Neural crest cell (in vitro differentiated cells): ENCODE results near the gene NSUN2. TPM values are rescaled to one million over a fixed set of nuclear protein-coding genes. Genes with fewer than 3 reads are reported as not detected.
A peak's percentile ranks its signal among the peaks of the same experiment; 100 is the strongest.

Source experiments
- DNase-seq: peaks from one replicate; pipeline ENCODE4 v3.0.0; 2021; ENCODE audit warnings: low read depth, mixed read lengths, low spot score
- H3K27ac Mint-ChIP-seq: one replicate; pipeline ENCODE4 v1.8.0; 2021; ENCODE audit warnings: mild to moderate bottlenecking, mixed read lengths; ENCODE audit not compliant: unreplicated experiment
- H3K27me3 Mint-ChIP-seq: 2 replicates; pipeline ENCODE4 v1.8.0; 2021; ENCODE audit warnings: low read depth, mild to moderate bottlenecking, mixed read lengths
- H3K36me3 Mint-ChIP-seq: 2 replicates; pipeline ENCODE4 v1.8.0; 2021; ENCODE audit warnings: low read depth, mild to moderate bottlenecking, mixed read lengths
- H3K4me1 Mint-ChIP-seq: 2 replicates; pipeline ENCODE4 v1.8.0; 2021; ENCODE audit warnings: mixed read lengths
- H3K4me3 Mint-ChIP-seq: one replicate; pipeline ENCODE4 v1.8.0; 2021; ENCODE audit warnings: mild to moderate bottlenecking, mixed read lengths
- H3K9me3 Mint-ChIP-seq: 2 replicates; pipeline ENCODE4 v1.8.0; 2021; ENCODE audit warnings: mixed read lengths
- CTCF ChIP-seq: fragments of 200-600 bp; sonication (generic); conservative IDR thresholded peaks from 2 replicates; pipeline ENCODE4 v1.5.0; 2021; ENCODE audit warnings: antibody characterized with exemption, mild to moderate bottlenecking
- total RNA-seq: library from RNA; stranded (reverse); gene quantifications from 2 replicates; pipeline ENCODE4 v1.2.1, GENCODE V29; 2021

The NSUN2 gene
- total RNA-seq, 1 donor from 2014 or later: 76.9 TPM

GRCh38 chr5:6556089-6556801 is 76.6 kb downstream of the NSUN2 start:
- Mint-ChIP-seq H3K9me3 (peaks cover 3% of the 10 kb centered on the region), H3K27ac (peak overlapping the region; percentile 59), H3K4me1 (no peaks in the 10 kb centered on the region), H3K27me3 (peaks cover 15% of the 10 kb centered on the region), H3K4me3 (no peak overlapping the region), H3K36me3 (peaks cover 5% of the 10 kb centered on the region)
- no peak for DNase-seq
- TF ChIP-seq CTCF: no peak

GRCh38 chr5:6554812-6555211 is 78.0 kb downstream of the NSUN2 start:
- H3K27me3 Mint-ChIP-seq: peaks cover 8% of the 10 kb centered on the region
- no peak overlapping the region for H3K27ac Mint-ChIP-seq
- H3K9me3 Mint-ChIP-seq: peaks cover 3% of the 10 kb centered on the region
- H3K36me3 Mint-ChIP-seq: peaks cover 5% of the 10 kb centered on the region
- no peak for TF ChIP-seq CTCF
- H3K4me3 Mint-ChIP-seq: no peak overlapping the region
- H3K4me1 Mint-ChIP-seq: no peaks in the 10 kb centered on the region
- no peak for DNase-seq

- Mint-ChIP-seq H3K4me3 (no peak overlapping the region), H3K9me3 (peaks cover 3% of the 10 kb centered on the region), H3K4me1 (no peaks in the 10 kb centered on the region), H3K27me3 (peaks cover 10% of the 10 kb centered on the region), H3K36me3 (peaks cover 5% of the 10 kb centered on the region), H3K27ac (no peak overlapping the region)
- no peak for TF ChIP-seq CTCF
- no peak for DNase-seq
Measured at GRCh38 chr5:6553972-6554371, 78.9 kb downstream of the NSUN2 start.

GRCh38 chr5:6552612-6553011 is 80.2 kb downstream of the NSUN2 start:
- no peak overlapping the region for H3K27ac Mint-ChIP-seq
- H3K4me3 Mint-ChIP-seq: no peak overlapping the region
- no peak for TF ChIP-seq CTCF
- H3K27me3 Mint-ChIP-seq: peaks cover 15% of the 10 kb centered on the region
- peaks cover 3% of the 10 kb centered on the region for H3K36me3 Mint-ChIP-seq
- no peak for DNase-seq
- H3K9me3 Mint-ChIP-seq: peaks cover 3% of the 10 kb centered on the region
- H3K4me1 Mint-ChIP-seq: no peaks in the 10 kb centered on the region

GRCh38 chr5:6551955-6552313 is 80.9 kb downstream of the NSUN2 start:
- Mint-ChIP-seq H3K36me3 (peaks cover 3% of the 10 kb centered on the region), H3K4me3 (no peak overlapping the region), H3K4me1 (no peaks in the 10 kb centered on the region), H3K9me3 (peaks cover 3% of the 10 kb centered on the region), H3K27me3 (peaks cover 15% of the 10 kb centered on the region), H3K27ac (no peak overlapping the region)
- TF ChIP-seq CTCF: no peak
- no peak for DNase-seq
